Islet of Langerhans (tissue), 1 donor: ENCODE results near the gene MTAP.
A peak's percentile ranks its signal among the peaks of the same experiment; 100 is the strongest.

Source experiments
- FAIRE-seq: peaks from one replicate; lab custom pipeline; 2011; peaks lifted over from hg19 to GRCh38; lab: Jason Lieb, UNC

MTAP gene

DNA sequence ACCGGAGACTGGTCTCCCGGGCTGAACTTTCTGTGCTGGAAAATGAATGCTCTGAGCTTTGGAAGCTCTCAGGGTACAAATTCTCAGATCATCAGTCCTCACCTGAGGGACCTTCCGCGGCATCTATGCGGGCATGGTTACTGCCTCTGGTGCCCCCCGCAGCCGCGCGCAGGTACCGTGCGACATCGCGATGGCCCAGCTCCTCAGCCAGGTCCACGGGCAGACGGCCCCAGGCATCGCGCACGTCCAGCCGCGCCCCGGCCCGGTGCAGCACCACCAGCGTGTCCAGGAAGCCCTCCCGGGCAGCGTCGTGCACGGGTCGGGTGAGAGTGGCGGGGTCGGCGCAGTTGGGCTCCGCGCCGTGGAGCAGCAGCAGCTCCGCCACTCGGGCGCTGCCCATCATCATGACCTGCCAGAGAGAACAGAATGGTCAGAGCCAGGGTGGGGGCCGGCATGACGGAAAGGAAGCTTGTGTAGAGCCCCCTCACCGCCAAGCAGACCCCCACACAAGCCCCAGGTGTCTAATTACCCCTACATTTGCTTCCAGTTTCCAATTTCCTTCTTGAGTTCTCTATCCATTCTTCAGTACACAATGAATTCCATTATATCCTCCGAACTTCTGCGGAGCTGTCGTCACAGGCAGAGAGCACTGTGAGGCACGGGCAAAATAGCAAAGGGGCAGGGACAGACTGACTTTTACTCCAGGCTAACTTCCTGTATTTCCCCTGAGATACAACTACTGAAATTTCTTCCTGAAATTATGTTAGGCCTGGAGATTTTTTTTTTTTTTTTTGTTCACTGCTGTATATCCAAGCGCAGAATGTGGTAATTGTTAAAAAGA lies 168.6 kb downstream of the MTAP start:
- no peak for FAIRE-seq

DNA sequence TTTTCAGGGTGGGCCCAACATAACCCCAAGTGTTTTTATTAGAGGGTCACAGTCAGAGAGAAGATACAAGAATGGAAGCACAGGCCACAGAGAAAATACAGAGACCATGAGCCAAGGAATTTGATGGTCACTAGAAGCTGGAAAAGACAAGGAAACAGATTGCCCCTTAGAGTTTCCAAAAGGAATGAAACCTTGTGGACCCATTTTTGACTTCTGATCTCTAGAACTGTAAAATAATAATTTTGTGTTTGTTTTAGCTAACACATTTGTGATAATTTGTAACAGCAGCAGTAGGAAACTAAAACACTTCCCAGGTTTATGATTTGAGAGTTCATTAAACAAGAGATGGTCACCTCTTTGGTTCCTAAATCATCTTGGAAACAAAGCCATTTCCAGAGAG lies 169.9 kb downstream of the MTAP start:
- no peak for FAIRE-seq

- no peak for FAIRE-seq
Measured at GRCh38 chr9:21974343-21974721, 171.9 kb downstream of the MTAP start.

DNA sequence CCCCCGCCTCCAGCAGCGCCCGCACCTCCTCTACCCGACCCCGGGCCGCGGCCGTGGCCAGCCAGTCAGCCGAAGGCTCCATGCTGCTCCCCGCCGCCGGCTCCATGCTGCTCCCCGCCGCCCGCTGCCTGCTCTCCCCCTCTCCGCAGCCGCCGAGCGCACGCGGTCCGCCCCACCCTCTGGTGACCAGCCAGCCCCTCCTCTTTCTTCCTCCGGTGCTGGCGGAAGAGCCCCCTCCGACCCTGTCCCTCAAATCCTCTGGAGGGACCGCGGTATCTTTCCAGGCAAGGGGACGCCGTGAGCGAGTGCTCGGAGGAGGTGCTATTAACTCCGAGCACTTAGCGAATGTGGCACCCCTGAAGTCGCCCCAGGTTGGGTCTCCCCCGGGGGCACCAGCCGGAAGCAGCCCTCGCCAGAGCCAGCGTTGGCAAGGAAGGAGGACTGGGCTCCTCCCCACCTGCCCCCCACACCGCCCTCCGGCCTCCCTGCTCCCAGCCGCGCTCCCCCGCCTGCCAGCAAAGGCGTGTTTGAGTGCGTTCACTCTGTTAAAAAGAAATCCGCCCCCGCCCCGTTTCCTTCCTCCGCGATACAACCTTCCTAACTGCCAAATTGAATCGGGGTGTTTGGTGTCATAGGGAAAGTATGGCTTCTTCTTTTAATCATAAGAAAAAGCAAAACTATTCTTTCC lies 172.4 kb downstream of the MTAP start:
- FAIRE-seq = no peak

DNA sequence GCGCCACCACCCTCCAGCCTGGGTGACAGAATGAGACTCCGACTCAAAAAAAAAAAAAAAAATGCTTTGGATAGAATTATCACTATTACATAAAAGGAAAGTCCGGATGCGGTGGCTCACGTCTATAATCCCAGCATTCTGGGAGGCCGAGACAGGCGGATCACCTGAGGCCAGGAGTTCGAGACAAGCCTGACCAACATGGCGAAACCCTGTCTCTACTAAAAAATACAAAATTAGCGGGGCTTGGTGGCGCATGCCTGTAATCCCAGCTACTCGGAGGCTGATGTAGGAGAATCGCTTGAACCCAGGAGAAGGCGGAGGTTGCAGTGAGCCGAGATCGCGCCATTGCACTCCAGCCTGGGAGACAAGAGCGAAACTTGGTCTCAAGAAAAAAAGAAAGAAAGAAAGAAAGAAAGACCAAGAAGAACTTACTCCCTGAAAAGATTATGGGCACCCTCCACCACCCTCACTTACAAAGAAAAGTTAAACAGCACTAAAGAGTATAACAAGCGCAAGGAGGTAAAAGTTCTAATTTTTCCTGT lies 174.0 kb downstream of the MTAP start:
- FAIRE-seq = no peak

GRCh38 chr9:21982391-21982790 lies 180.0 kb downstream of the MTAP start:
- FAIRE-seq = no peak

- no peak for FAIRE-seq
Measured at GRCh38 chr9:21982861-21983560, 180.6 kb downstream of the MTAP start.

GRCh38 chr9:21983561-21983935 lies 181.1 kb downstream of the MTAP start:
- FAIRE-seq = no peak

DNA sequence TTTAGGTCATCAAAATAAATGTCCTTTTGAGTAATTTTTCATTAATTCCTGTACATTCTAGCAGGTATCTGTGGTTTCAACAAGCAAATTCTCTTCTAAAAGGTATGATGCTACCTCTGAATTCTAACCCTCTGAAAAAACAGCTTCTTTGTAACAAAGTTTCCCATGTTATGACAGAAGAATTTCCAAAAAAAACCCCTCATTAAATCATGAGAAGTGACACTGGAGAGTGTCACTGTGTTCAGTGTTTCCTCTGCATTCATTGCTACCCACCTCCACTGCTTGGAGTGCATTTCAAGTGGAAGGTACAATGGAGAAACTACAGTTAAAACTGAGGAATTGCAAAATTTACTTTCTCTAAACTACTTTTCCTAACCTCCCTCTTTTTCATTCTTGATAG lies 181.7 kb downstream of the MTAP start:
- FAIRE-seq = no peak

GRCh38 chr9:21985964-21986667 lies 183.7 kb downstream of the MTAP start:
- peak; percentile 45 for FAIRE-seq
